Hematopoietic multipotent progenitor cell (in vitro differentiated cells): ENCODE data around the gene MUC6. TPM values are rescaled to one million over a fixed set of nuclear protein-coding genes. Genes with fewer than 3 reads are reported as not detected.

ENCODE experiments used
- DNase-seq, 3 donors: peaks; one replicate each; pipeline ENCODE4 v3.0.0-alpha.2; 2011 to 2015; ENCODE audit warnings: low read depth in 2 of 3, low spot score in 2 of 3
- total RNA-seq: library from RNA; depleted of rRNA; stranded (reverse); fragments of >200 nt; gene quantifications from one replicate; pipeline ENCODE4 v1.2.3, GENCODE V29; 2012

MUC6 gene
- total RNA-seq, 1 donor = under 0.01 TPM

DNA sequence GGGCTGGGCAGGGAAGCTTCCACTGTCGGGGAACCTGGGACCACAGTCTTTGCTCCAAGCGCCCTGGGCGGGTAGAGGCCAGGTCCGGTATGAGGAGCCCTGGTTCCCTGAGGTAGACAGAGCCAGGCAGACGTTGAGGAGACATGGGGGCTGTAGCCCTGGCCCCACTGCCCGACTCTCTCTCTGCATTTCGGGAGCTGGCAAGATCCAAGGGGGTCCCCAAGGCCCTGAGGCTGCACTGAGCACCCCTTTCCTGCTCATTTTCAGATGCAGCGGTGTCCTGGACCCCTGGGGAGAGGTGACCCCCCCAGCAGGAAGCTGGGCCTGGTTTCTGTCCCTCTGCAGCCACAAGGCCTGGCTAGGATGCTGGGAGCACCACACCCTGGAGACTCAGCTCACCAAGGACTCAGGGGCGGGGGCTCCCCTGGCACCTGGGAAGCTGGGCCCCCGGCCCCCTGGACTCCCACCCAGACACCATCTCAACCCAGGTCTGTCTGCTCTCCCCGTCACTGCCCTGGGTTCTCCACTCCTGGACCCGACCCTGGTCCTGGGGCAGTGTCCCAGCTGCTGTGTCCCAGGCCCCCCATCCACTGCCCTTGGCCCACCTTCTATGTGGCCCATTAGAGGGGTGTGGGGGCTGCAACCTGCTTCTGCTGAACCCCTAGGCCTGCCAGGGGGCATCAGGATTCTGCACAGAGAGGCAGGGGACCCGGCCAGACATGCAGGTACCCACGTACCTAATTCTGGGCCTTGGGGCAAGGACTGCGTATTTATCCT, 15.0 kb upstream of the MUC6 start:
- DNase-seq = no peak

DNA sequence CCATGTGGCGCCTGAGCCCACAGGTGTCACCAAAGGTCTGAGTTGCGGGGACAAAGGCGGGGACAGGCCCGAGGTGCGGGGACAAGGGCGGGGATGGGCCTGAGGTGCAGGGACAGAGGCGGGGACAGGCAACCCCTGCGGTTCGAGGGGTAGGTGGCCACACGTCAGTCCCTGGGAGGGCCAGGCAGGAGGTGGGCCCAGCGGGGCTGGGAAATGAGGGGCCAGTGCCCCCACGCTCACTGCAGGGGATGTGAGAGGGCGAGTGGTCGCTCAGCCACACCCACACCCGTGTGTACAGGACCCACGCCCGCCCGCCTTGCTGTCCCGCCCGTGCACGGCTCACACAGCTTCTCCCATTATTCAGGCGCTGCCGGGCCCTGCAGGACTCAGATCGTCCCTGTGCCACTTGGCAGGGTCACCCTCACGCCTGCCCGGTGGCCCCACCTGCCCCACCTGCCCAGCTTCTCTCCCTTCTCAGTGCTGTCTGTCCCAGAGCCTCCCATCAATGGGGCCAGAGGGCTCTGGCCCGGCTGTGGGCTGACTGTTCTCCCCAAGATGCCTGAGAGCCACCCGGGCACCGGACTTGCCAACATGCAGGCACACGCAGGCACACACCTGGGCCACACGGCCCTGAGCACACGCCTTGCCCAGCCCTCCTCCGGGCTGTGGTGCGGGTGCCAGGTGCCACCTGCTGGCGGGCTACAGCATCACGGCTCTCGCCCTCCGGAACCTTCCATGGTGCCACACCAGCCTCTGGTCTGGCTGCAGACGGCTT, 14.2 kb upstream of the MUC6 start:
- peak; percentile 50 to 75 (median 62) for DNase-seq

DNA sequence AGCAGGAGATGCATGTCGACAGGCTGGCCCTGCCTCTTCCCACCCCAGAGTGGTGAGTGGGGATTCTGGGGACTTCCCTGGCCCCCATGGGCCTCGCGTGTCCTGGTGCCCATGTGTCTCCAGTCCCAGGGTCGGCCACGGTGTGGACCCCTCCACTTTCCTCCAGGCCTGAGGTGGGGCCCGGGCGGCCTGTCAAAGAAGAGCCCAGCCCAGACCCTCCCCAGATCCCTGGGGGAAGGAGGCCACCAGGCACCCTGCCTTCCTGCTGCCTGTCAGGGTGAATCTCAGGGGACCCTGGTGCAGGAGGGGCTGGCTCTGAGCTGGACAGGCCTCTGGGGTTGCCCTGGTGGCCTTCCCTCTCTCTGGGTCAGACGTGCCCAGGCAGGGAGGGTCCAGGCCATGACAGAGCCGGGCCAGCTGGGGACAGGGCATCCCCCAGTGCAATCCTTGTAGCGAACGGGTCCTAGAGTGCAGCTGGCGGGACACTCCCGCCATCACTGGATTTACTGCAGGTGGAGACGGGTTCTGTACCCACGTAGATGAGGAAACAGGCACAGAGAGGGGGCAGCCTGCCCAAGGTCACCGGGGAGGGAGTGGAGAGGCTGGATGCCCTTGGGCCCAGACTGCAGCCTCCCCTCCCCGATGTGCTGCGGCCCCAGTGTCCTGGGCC, 13.5 kb upstream of the MUC6 start:
- DNase-seq = no peak

DNA sequence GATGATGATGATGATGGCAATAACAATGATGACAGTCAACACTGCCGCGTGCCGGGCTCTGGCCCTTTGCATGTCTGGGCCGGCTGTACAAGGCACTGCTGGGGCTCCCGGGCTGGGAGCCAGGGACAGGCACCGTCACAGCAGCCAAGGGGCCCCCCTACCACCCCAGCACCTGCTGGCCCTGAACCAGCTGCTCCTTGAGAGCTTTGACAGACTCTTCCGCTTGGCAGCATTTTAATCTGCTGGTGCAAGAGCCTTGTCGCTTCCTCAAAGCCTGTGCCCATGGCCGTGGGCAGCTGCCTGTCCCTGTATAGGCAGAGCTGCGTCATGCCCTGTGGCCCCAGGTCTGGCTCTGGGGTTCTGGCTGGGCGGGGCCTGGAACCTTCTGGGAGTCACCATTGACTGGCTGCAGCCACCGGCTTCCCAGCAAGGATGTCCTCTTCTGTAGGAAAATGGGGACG, 12.9 kb upstream of the MUC6 start:
- peak in 2 of 3 donors; percentile 61 to 91 for DNase-seq

DNA sequence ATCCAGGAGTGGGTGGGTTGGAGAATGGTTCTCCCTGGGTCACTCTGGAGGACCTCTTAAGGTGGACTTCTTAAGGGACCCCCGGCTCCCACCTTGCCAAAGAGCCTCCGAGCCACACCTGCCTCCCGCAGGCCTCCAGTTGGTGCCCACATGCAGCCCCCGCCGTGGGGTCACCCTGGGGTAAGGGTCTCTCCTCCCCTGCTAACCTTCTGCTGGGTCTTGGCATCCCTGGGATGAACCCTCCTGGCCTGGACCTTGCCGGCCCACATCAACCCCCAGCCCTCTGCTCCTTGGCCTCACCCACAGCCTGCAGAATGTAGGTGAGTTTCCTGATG, 12.5 kb upstream of the MUC6 start:
- no peak for DNase-seq

DNA sequence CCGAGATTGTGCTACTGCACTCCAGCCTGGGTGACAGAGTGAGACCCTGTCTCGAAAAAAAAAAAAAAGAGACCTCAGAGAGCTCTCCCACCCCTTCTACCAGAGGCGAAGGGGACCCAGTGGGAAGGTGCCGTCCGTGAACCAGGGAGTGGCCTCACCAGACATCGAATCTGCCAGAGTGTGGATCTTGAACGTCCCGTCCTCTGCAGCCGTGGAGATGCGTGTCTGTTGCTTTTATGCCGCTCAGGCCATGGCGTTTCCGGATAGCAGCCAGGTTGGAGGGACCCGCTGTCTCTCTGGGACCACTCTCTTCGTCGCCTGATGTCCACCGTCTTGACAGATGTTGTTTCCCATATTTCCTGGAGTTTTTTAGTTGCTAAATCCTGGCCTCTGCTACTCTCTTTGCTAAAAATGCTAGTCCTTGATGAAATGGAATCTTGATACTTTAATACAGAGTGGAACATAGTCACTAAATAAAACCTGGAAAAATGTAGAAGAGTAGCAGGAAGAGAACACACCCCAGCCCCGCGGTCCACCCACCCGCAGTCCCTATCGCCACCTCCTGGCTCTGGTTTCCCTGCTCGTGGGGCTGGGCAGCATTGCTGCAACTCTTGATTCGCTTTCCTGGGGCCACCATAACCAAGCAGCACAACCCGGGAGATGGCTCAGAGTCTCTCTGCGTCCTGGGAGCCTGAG, 12.0 kb upstream of the MUC6 start:
- DNase-seq = no peak

DNA sequence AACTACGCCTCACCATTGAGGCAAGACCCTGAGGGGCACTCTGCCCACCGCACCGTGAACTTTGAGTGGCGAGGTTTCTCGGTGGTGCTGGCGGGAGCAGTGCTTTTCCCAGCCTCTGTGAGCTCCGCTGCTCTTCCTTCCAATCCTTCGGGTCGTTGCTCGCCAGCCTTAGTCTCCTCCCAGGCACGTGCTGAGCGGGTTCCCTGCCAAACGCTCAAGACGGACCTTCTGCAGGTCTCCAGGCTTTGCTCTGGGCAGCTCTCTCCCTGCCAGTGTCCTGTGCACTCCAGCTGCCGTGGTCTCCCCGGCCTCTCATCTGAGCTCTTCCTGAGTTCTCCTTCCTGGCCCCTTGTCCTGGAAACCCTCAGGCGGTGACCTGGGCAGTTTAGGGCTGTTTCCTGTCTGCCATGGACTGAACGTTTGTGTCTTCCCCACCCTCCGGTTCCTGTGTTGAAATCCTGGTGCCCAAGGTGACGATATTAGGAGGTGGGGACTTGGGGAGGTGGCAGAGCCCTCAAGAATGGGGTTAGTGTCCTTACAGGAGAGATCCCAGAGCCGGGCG, 11.2 kb upstream of the MUC6 start:
- DNase-seq = no peak

DNA sequence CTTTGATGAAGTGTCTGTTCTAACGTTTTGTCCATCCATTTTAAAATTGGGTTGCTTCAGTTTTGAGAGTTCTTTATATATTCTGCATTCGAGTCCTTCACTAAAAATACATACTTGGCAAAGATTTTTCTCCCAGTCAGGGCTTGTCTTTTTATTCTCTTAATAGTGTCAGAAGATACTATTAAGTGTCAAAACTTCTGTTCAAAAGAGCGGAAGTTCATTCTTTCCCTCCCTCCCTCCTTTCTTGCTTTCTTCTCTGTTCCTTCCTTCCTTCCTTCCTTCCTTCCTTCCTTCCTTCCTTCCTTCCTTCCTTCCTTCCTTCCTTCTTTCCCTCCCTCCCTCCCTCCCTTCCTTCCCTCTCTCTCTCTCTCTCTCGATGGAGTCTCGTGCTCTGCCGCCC, 7.6 kb upstream of the MUC6 start:
- DNase-seq = no peak

DNA sequence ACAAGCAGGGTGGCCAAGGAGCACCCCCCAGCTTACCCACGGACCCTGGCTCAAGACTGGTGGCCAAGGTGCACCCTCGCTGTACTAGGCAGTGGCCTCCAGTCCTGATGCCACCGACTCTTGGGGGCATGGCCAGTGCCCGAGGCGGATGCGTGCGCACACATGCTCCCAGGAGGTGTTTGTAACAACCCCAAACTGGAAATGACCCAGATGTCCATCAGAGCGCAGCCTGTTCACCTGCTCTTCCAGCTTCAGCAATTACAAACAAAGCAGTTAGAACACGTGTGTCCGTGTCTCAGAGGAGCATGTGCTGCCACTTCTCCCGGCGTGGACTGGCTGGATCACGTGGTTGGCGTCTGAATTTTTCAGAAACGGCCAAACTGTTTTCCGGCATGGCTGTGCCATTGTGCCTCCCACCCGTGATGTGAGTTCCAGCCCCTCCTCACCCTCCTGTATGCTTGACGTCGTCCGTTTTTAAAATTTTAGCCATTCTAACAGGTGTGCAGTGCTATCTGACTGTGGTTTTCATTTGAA, 7.1 kb upstream of the MUC6 start:
- DNase-seq = no peak

DNA sequence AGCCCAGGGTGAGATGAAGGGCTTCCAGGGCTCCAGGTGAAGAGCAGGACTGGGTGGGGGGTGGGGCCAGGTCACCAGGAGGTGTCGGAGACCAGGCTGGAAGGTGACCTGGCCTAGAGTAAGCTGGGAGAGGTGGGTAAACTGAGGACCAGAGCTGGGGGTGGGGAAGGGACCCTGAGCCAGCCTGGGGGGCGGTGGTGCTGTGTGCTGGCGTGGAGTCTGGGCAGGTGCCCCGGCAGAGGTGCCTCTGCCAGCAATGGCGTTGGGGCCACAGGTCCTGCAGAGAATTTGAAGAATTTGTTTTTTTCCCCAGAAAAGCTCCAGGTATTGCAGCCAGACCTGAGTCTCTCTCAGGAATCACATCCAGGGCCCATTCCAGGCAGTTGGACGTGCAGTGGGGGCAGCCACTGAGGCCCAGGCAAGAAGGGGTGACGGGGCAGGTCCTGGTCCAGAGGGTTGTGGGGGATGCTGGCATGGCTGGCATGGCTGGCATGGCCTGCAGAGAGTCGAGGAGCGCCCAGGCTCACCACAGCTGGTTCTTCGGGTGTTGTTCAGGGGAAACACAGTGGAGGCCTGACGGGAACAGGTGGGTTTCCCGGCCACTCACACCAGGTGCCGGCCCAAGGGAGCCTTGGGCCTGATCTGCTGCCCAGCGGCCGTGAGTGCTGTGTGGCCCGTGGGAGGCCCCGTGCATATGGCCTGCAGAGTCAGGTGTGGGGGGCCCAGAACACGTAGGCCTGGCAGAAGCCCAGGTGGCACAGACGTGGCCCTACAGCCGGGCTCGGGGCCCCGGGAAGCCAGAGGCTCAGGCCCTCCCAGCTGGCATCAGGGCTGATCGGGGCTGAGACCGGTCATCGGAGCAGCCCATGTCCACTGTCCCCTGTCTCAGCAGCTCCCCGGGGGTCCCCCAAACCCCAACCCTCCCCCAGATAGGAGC, 6.4 kb upstream of the MUC6 start:
- DNase-seq = no peak

DNA sequence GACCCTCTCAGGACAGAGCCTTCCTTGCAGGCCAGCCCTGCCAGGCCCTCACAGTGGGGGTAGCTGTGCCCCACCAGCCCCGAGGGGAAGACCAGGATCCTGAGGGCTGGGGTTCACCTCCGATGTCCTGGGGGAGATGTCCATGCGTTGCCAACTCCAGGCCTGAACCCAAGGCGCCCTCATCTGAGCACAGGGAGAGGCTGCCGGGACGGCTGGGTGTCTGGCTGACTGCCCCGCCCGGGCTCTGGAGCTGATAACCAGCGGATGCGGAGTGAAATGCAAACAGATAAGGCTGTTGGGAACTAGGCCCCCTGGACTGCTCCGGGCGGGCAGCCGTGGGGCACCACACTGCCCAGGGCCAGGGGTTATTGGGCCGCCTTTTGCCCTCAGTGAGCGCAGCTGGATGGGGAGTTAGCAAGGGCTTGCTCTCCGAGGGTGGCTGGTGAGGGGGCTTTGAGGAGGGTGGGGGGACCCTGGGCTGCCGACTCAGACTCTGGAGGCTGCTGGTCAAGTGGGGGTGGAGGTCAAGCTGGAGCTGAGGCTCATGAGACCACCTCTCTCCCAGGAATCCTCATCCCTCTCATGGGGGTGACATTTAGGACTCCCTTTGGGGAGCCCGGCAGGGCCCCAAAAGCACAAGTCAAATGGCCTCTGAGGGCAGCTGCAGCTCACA, 5.6 kb upstream of the MUC6 start:
- DNase-seq = no peak

DNA sequence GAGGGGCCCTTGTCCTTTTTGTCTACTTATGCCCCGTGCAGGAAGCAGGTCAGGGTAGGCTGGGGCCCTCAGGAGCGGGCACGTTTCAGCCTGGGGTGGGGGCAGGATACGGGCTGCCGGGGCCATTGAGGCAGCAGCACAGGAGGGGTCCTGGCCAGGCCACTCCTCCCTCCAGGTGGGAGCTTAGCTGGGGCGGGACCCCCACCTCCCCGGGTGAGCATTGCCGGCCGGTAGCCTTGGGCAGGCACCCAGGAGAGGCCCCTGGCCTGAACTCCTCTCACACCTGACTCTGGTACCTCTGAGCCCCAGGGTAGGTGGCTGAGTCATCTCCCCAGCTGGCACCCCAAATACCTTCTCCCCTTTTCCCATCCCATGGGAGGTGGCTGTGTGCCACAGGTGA, 5.0 kb upstream of the MUC6 start:
- DNase-seq = no peak

DNA sequence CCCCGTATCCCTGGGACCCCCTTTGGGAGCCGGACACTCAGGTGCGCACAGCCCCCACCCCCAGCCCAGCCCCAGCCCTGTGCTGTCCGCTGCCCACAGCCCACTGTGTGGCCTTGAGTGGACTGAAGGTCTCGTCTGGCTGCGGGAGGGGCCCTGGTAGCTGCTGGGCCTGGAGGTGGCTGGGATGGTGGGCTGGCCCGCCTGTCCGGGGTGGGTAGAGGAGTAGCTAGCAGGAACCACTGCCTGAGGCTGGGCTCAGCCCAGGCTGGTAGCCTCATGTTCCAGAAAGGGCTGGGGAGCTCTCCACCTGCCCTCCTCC, 4.6 kb upstream of the MUC6 start:
- DNase-seq = no peak

DNA sequence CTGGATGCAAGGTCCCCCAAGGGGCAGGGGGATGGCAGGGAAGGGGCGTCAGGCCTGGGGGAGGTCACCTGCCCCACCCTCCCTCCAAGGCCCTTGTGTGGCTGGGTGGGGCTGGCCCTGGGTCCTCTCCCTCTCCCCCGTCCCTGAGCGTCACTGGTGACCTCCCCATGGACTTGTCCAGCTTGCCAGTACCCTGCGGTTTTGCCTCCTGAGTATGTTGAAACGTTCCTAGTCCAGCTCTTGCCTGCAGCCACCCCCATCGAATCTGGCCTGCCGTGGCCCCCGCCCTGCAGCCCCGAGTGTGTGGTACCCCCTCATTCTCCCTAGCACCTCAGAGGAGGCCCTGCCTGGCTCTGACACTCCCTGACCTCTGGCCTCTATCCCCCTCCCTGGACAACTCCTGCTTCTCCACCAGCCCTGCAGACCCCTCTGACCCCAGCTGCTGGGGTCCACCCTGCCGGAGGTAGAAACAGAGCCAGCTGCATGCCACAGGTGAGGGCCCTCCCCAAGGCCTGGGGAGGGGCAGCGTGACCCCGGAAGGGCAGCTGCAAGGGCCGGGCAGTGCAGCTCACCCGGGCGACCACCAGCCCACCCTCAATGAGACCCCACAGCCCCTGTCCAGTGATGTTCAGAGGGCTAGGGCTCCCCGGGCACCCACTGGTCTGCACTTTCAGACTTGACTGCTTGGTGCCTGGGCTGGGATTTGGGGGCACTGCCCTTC, 4.1 kb upstream of the MUC6 start:
- DNase-seq = no peak

DNA sequence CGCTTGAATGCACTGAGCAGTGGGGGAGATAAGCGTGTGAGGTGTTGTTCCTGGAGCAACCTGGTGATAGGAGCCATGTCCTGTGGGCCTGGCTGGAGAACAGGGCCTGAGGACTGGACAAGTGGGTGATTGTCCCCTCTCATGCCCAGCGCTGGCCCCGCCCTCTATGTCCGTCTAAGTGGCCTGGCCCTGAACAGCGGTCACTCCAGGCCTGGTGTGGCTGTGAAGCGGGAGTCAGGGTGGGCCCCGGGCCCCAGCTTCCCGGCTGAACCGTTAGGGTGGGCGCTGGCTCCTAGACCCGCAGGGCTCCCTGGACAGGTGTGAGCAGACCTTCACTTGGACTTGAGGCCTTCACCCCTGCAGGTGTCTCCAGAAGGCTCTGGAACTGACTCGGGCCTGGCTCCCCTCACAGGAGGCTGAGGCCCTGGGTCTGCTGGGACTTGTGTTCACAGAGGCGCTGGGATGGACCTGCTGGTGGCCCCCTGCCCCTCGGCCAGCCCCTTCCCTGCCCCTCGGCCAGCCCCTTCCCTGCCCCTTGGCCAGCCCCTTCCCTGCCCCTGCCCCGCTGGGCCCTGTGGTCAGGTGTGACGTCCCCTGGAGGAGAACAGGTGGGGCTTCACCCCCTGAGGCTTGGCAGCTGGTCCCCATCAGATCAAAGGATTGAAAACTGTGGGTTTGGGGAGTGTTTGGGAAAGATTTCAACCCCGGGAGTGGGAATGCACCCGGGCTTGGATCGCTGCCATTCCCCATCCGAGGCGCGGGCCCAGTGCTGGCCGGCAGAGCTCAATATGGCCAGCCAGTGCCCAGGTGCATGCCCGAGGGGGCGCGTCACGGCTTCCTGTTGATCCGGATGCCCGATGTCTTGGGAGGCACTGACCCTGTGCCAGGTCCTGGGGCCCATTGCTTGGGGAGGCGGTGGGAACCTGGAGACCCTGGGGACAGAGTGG, 3.2 kb upstream of the MUC6 start:
- no peak for DNase-seq

DNA sequence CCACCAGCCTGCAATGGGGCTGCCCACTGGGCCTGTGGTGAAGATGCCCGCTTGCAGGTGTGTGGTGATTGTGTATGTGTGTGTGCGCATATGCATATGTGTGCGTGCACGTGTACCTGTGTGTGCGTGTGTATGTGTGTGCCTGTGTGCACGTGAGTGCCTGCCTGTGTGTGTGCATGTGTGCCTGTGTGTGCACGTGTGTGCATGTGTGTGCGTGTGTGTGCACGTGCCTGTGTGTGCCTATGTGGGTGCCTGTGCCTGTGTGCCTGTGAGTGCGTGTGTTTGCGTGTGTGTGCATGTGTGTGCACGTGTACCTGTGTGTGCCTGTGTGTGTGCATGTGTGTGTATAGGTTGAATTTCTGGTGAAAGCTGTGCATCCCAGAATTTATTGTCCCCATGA, 2.4 kb upstream of the MUC6 start:
- no peak for DNase-seq

DNA sequence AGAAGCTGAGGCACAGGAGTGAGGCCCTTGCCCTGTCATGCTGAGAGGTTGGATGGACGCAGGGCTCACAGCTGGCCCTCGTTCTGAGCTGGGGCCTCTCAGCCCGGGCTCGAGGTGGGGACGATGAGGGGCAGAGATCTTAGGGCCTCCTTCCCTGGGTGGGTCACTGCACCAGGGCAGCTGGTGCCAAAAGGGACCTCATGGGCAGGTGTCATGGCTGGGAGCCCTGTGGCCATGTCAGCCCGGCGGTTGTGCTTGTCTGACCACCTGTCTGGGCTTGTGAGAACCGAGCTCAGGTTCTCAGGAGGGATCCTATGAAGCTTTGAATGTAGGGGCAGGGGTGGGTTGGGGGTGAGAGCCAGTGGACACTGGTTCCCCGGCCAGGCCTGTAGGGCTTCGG, 1.8 kb upstream of the MUC6 start:
- DNase-seq = no peak
